HCT116 (cell line): ENCODE measurements around the gene ADGRD1.

ENCODE experiments used
- ATF3 ChIP-seq: IDR thresholded peaks from 2 replicates; pipeline ENCODE4 v1.6.1; 2012
- CTCF ChIP-seq, 3 experiments: fragments of 200-600 bp in 1 of 3; sonication (generic) in 1 of 3; IDR thresholded peaks in 2 of 3; conservative IDR thresholded peaks in 1 of 3; 2 replicates each; pipeline ENCODE4 v1.5.1; 2012 to 2017; ENCODE audit warnings: low read depth in 2 of 3, low read length in 2 of 3, antibody characterized with exemption in 1 of 3, borderline replicate concordance in 1 of 3, control low read depth in 1 of 3, mild to moderate bottlenecking in 1 of 3, mixed read lengths in 1 of 3, mixed run types in 1 of 3, moderate library complexity in 1 of 3; ENCODE audit not compliant: insufficient read depth in 1 of 3
- EZH2 ChIP-seq: fragments of 200-600 bp; sonication (generic); IDR thresholded peaks from 2 replicates; pipeline ENCODE4 v1.6.1; 2017; ENCODE audit warnings: antibody characterized with exemption, mixed run types
- MAX ChIP-seq: IDR thresholded peaks from 2 replicates; pipeline ENCODE4 v1.6.1; 2012
- POLR2A ChIP-seq: IDR thresholded peaks from 2 replicates; pipeline ENCODE4 v1.7.0; 2011; ENCODE audit warnings: borderline replicate concordance; ENCODE audit not compliant: insufficient read depth, insufficient read length; ENCODE audit errors: extremely low read depth
- POLR2AphosphoS5 ChIP-seq: IDR thresholded peaks from 2 replicates; pipeline ENCODE4 v1.6.1; 2011; ENCODE audit warnings: mild to moderate bottlenecking, low read depth, low read length, moderate library complexity
- RAD21 ChIP-seq: IDR thresholded peaks from 2 replicates; pipeline ENCODE4 v1.6.1; 2012; ENCODE audit warnings: low read depth, mild to moderate bottlenecking
- REST ChIP-seq: IDR thresholded peaks from 2 replicates; pipeline ENCODE4 v1.6.1; 2012; ENCODE audit warnings: low read depth
- SP1 ChIP-seq: IDR thresholded peaks from 2 replicates; pipeline ENCODE4 v1.6.1; 2012; ENCODE audit warnings: low read depth
- YY1 ChIP-seq: IDR thresholded peaks from 2 replicates; pipeline ENCODE4 v1.6.1; 2011; ENCODE audit warnings: low read length, low read depth, moderate library complexity, mild to moderate bottlenecking; ENCODE audit not compliant: insufficient replicate concordance; ENCODE audit errors: extremely low read depth
- ZBTB33 ChIP-seq: IDR thresholded peaks from 2 replicates; pipeline ENCODE4 v1.6.1; 2011; ENCODE audit warnings: mild to moderate bottlenecking, low read length, moderate library complexity; ENCODE audit not compliant: insufficient replicate concordance; ENCODE audit errors: extremely low read depth
- ZFX ChIP-seq: fragments of 450-650 bp; IDR thresholded peaks from 2 replicates; pipeline ENCODE4 v1.6.1; 2017
- ZNF274 ChIP-seq: fragments of 200-500 bp; sonication (Bioruptor generic); IDR thresholded peaks from 2 replicates; pipeline ENCODE4 v1.6.1; 2014; ENCODE audit warnings: mild to moderate bottlenecking, low read depth, low read length, inconsistent platforms

GRCh38 chr12:130951636-130952035, 2.1 kb upstream of the ADGRD1 start:
- TF ChIP-seq RAD21, result no peak
- TF ChIP-seq POLR2A, result no peak
- no peak for TF ChIP-seq REST
- no peak for TF ChIP-seq ZBTB33
- no peak for TF ChIP-seq YY1
- TF ChIP-seq MAX, result no peak
- TF ChIP-seq POLR2AphosphoS5, result no peak
- TF ChIP-seq SP1, result no peak
- TF ChIP-seq CTCF (IDR thresholded peaks at IDR 0.05 in 2 of 3, conservative IDR thresholded peaks at IDR 0.05 in 1 of 3; ENCODE audit: borderline replicate concordance in 1 of 3, insufficient read depth in 1 of 3, low read depth in 2 of 3, low read length in 2 of 3), result no peak
- TF ChIP-seq EZH2, result no peak
- TF ChIP-seq ZNF274, result no peak
- TF ChIP-seq ZFX, result no peak
- no peak for TF ChIP-seq ATF3
